ENCODE data around the gene TPTE.
"Not testable (repeated sequence)": the region's sequence is repeated elsewhere in the genome, so short reads cannot be mapped to it uniquely, and the experiment has no call there.

The TPTE gene

GRCh38 chr21:10521091-10521598 is at the start of gene TPTE:
TSS of gene TPTE (plus strand) at chr21:10521583. CDS start at chr21:10538724, 17,141 bp downstream.
- no peak for DNase-seq (ENCODE audit: low read depth in 2 of 2)

- DNase-seq (ENCODE audit: low read depth in 2 of 2): not testable (repeated sequence)
These were observed 49.4 kb upstream of the TPTE start for GRCh38 chr21:10471999-10472398.

GRCh38 chr21:10477794-10478193 is 43.6 kb upstream of the TPTE start:
- not testable (repeated sequence) for DNase-seq (ENCODE audit: low read depth in 2 of 2)

GRCh38 chr21:10479875-10480274 is 41.5 kb upstream of the TPTE start:
- not testable (repeated sequence) for DNase-seq (ENCODE audit: low read depth in 2 of 2)

- not testable (repeated sequence) for DNase-seq (ENCODE audit: low read depth in 2 of 2)
These were observed 36.5 kb upstream of the TPTE start for GRCh38 chr21:10484864-10485263.

GRCh38 chr21:10490453-10490852 is 30.9 kb upstream of the TPTE start:
- not testable (repeated sequence) for DNase-seq (ENCODE audit: low read depth in 2 of 2)

GRCh38 chr21:10511116-10511515 is 10.3 kb upstream of the TPTE start:
- DNase-seq (ENCODE audit: low read depth in 2 of 2): no peak

GRCh38 chr21:10516889-10517288 is 4.5 kb upstream of the TPTE start:
- DNase-seq (ENCODE audit: low read depth in 2 of 2): not testable (repeated sequence)

- DNase-seq (ENCODE audit: low read depth in 2 of 2): not testable (repeated sequence)
These were observed 3.5 kb upstream of the TPTE start for GRCh38 chr21:10517904-10518303.

- not testable (repeated sequence) for DNase-seq (ENCODE audit: low read depth in 2 of 2)
These were observed 585 bp downstream of the TPTE start for GRCh38 chr21:10521835-10522500.

- no peak for DNase-seq (ENCODE audit: low read depth in 2 of 2)
These were observed 18.6 kb downstream of the TPTE start for GRCh38 chr21:10539956-10540355.

- not testable (repeated sequence) for DNase-seq (ENCODE audit: low read depth in 2 of 2)
These were observed 23.0 kb downstream of the TPTE start for GRCh38 chr21:10544376-10544775.

- DNase-seq (ENCODE audit: low read depth in 2 of 2): not testable (repeated sequence)
These were observed 26.5 kb downstream of the TPTE start for GRCh38 chr21:10547868-10548267.

GRCh38 chr21:10548331-10548954 is 27.1 kb downstream of the TPTE start:
- not testable (repeated sequence) for DNase-seq (ENCODE audit: low read depth in 2 of 2)

GRCh38 chr21:10570803-10571202 is 49.4 kb downstream of the TPTE start:
- not testable (repeated sequence) for DNase-seq (ENCODE audit: low read depth in 2 of 2)

GRCh38 chr21:10574531-10575310 is 53.3 kb downstream of the TPTE start:
- not testable (repeated sequence) for DNase-seq (ENCODE audit: low read depth in 2 of 2)

GRCh38 chr21:10575311-10575667 is 53.9 kb downstream of the TPTE start:
- no peak for DNase-seq (ENCODE audit: low read depth in 2 of 2)

GRCh38 chr21:10578910-10579309 is 57.5 kb downstream of the TPTE start:
- not testable (repeated sequence) for DNase-seq (ENCODE audit: low read depth in 2 of 2)

GRCh38 chr21:10589115-10589514 is 67.7 kb downstream of the TPTE start:
- not testable (repeated sequence) for DNase-seq (ENCODE audit: low read depth in 2 of 2)

GRCh38 chr21:10607074-10607473 is 85.7 kb downstream of the TPTE start:
- not testable (repeated sequence) for DNase-seq (ENCODE audit: low read depth in 2 of 2)

GRCh38 chr21:10614285-10614684 is 92.9 kb downstream of the TPTE start:
- DNase-seq (ENCODE audit: low read depth in 2 of 2): not testable (repeated sequence)

GRCh38 chr21:10616061-10616460 is 94.7 kb downstream of the TPTE start:
- not testable (repeated sequence) for DNase-seq (ENCODE audit: low read depth in 2 of 2)

Data from stimulated activated CD8-positive, alpha-beta memory T cell treated with anti-CD3 and anti-CD28 coated beads, Interleukin-15, amount 100 ng/mL, for 4 hours (primary cell).